Measurements from ENCODE around the gene ZNF407.

ZNF407 gene

GRCh38 chr18:74933930-74934329 lies 336.3 kb downstream of the ZNF407 start:
- POLR2A ChIA-PET = no interaction called here
- Histone ChIP-seq H3K4me3 (ENCODE audit: control insufficient read depth in 1 of 7, extremely low read depth in 1 of 7, insufficient read depth in 4 of 7, low read depth in 2 of 7, low read length in 6 of 7) (no peak overlapping the region), H3K36me3 (ENCODE audit: control insufficient read depth in 4 of 4, insufficient read depth in 4 of 4, low read length in 3 of 4) (peaks cover 0 to 2% (median 0%) of the 10 kb centered on the region in 4 experiments), H3K9me3 (ENCODE audit: control extremely low read depth in 1 of 5, control insufficient read depth in 4 of 5, insufficient read depth in 2 of 5, low read depth in 1 of 5, low read length in 4 of 5) (no peaks in the 10 kb centered on the region), H3K4me1 (ENCODE audit: control extremely low read depth in 1 of 4, control insufficient read depth in 4 of 4, insufficient read depth in 4 of 4, low read length in 3 of 4) (no peaks in the 10 kb centered on the region), H3K27me3 (replicated peaks in 2 of 5; ENCODE audit: control insufficient read depth in 4 of 5, insufficient read depth in 5 of 5, low read length in 4 of 5) (no peaks in the 10 kb centered on the region), H3K27ac (ENCODE audit: insufficient read depth in 1 of 2, low read depth in 1 of 2, low read length in 2 of 2, poor library complexity in 1 of 2, severe bottlenecking in 2 of 2) (no peak overlapping the region)
- DNase-seq = no peak
- 100% methylated on average over 2 of the region's 4 CpGs for WGBS (ENCODE audit: insufficient coverage)
- CTCF ChIA-PET = no interaction called here

DNA sequence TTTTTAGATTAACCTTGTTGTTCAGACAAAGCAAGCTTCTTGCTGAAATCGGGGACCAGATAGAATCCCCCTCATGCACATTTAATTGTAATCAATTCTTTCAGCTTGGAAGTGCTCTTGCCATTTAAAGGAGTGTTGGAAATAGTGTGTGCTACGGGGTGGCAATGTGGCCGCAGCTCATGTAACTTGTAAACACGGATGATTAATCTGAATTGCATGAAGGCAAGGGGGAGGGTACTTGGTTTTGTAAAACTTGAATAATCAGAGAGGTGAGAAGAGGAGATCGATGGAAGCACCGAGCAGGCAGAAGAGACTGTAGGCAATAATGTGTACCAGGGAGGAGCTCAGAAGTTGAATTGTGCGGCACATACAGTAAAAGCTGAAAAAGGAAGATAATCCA lies 337.8 kb downstream of the ZNF407 start:
- CTCF ChIA-PET = no interaction called here

GRCh38 chr18:74936343-74936742 lies 338.7 kb downstream of the ZNF407 start:
- Histone ChIP-seq H3K9me3 (ENCODE audit: control extremely low read depth in 1 of 5, control insufficient read depth in 4 of 5, insufficient read depth in 2 of 5, low read depth in 1 of 5, low read length in 4 of 5) (no peaks in the 10 kb centered on the region), H3K4me1 (ENCODE audit: control extremely low read depth in 1 of 4, control insufficient read depth in 4 of 4, insufficient read depth in 4 of 4, low read length in 3 of 4) (no peaks in the 10 kb centered on the region), H3K27me3 (replicated peaks in 2 of 5; ENCODE audit: control insufficient read depth in 4 of 5, insufficient read depth in 5 of 5, low read length in 4 of 5) (no peaks in the 10 kb centered on the region), H3K27ac (ENCODE audit: insufficient read depth in 1 of 2, low read depth in 1 of 2, low read length in 2 of 2, poor library complexity in 1 of 2, severe bottlenecking in 2 of 2) (no peak overlapping the region), H3K4me3 (ENCODE audit: control insufficient read depth in 1 of 7, extremely low read depth in 1 of 7, insufficient read depth in 4 of 7, low read depth in 2 of 7, low read length in 6 of 7) (no peak overlapping the region), H3K36me3 (ENCODE audit: control insufficient read depth in 4 of 4, insufficient read depth in 4 of 4, low read length in 3 of 4) (no peaks in the 10 kb centered on the region)
- no peak for DNase-seq
- 100% methylated on average over 2 of the region's 6 CpGs for WGBS (ENCODE audit: insufficient coverage)
- ChIA-PET POLR2A (interaction anchor here (0.7 kb wide), 1 partner anchor 18 kb away, joined by 3 read pairs; no protein-coding TSS in a partner anchor), CTCF (interaction anchor here (0.8 kb wide), 1 partner anchor 8 kb away, joined by 3 read pairs; no protein-coding TSS in a partner anchor)

More for the DNA sequence above, 337.8 kb downstream of the ZNF407 start:
- WGBS (ENCODE audit: insufficient coverage) = 95% methylated on average over 5 of the region's 7 CpGs
- H3K36me3 ChIP-seq (ENCODE audit: control insufficient read depth in 4 of 4, insufficient read depth in 4 of 4, low read length in 3 of 4) = no peaks in the 10 kb centered on the region
- DNase-seq = no peak
- H3K27me3 ChIP-seq (replicated peaks in 2 of 5; ENCODE audit: control insufficient read depth in 4 of 5, insufficient read depth in 5 of 5, low read length in 4 of 5) = no peaks in the 10 kb centered on the region
- no peaks in the 10 kb centered on the region for H3K9me3 ChIP-seq (ENCODE audit: control extremely low read depth in 1 of 5, control insufficient read depth in 4 of 5, insufficient read depth in 2 of 5, low read depth in 1 of 5, low read length in 4 of 5)
- no peaks in the 10 kb centered on the region for H3K4me1 ChIP-seq (ENCODE audit: control extremely low read depth in 1 of 4, control insufficient read depth in 4 of 4, insufficient read depth in 4 of 4, low read length in 3 of 4)
- no peak overlapping the region for H3K27ac ChIP-seq (ENCODE audit: insufficient read depth in 1 of 2, low read depth in 1 of 2, low read length in 2 of 2, poor library complexity in 1 of 2, severe bottlenecking in 2 of 2)
- POLR2A ChIA-PET = no interaction called here
- no peak overlapping the region for H3K4me3 ChIP-seq (ENCODE audit: control insufficient read depth in 1 of 7, extremely low read depth in 1 of 7, insufficient read depth in 4 of 7, low read depth in 2 of 7, low read length in 6 of 7)

GRCh38 chr18:74937291-74937690 lies 339.6 kb downstream of the ZNF407 start:
- ChIA-PET CTCF (no interaction called here), POLR2A (no interaction called here)
- Histone ChIP-seq H3K27ac (ENCODE audit: insufficient read depth in 1 of 2, low read depth in 1 of 2, low read length in 2 of 2, poor library complexity in 1 of 2, severe bottlenecking in 2 of 2) (no peak overlapping the region), H3K4me1 (ENCODE audit: control extremely low read depth in 1 of 4, control insufficient read depth in 4 of 4, insufficient read depth in 4 of 4, low read length in 3 of 4) (no peaks in the 10 kb centered on the region), H3K4me3 (ENCODE audit: control insufficient read depth in 1 of 7, extremely low read depth in 1 of 7, insufficient read depth in 4 of 7, low read depth in 2 of 7, low read length in 6 of 7) (no peak overlapping the region), H3K27me3 (replicated peaks in 2 of 5; ENCODE audit: control insufficient read depth in 4 of 5, insufficient read depth in 5 of 5, low read length in 4 of 5) (no peaks in the 10 kb centered on the region), H3K9me3 (ENCODE audit: control extremely low read depth in 1 of 5, control insufficient read depth in 4 of 5, insufficient read depth in 2 of 5, low read depth in 1 of 5, low read length in 4 of 5) (no peaks in the 10 kb centered on the region), H3K36me3 (ENCODE audit: control insufficient read depth in 4 of 4, insufficient read depth in 4 of 4, low read length in 3 of 4) (no peaks in the 10 kb centered on the region)
- no CpG with 5 or more reads among the region's 1 CpG for WGBS (ENCODE audit: insufficient coverage)
- peak in 2 of 3 donors; percentile 10 to 24 for DNase-seq

- H3K36me3 ChIP-seq (ENCODE audit: control insufficient read depth in 4 of 4, insufficient read depth in 4 of 4, low read length in 3 of 4) = no peaks in the 10 kb centered on the region
- POLR2A ChIA-PET = no interaction called here
- DNase-seq = no peak
- H3K4me3 ChIP-seq (ENCODE audit: control insufficient read depth in 1 of 7, extremely low read depth in 1 of 7, insufficient read depth in 4 of 7, low read depth in 2 of 7, low read length in 6 of 7) = no peak overlapping the region
- no peak overlapping the region for H3K27ac ChIP-seq (ENCODE audit: insufficient read depth in 1 of 2, low read depth in 1 of 2, low read length in 2 of 2, poor library complexity in 1 of 2, severe bottlenecking in 2 of 2)
- CTCF ChIA-PET = interaction anchor here (1.6 kb wide), 1 partner anchor 8 kb away, joined by 3 read pairs; no protein-coding TSS in a partner anchor
- H3K9me3 ChIP-seq (ENCODE audit: control extremely low read depth in 1 of 5, control insufficient read depth in 4 of 5, insufficient read depth in 2 of 5, low read depth in 1 of 5, low read length in 4 of 5) = no peaks in the 10 kb centered on the region
- WGBS (ENCODE audit: insufficient coverage) = 100% methylated on average over 4 of the region's 5 CpGs
- H3K27me3 ChIP-seq (replicated peaks in 2 of 5; ENCODE audit: control insufficient read depth in 4 of 5, insufficient read depth in 5 of 5, low read length in 4 of 5) = no peaks in the 10 kb centered on the region
- H3K4me1 ChIP-seq (ENCODE audit: control extremely low read depth in 1 of 4, control insufficient read depth in 4 of 4, insufficient read depth in 4 of 4, low read length in 3 of 4) = no peaks in the 10 kb centered on the region
Measured at GRCh38 chr18:74940856-74941255, 343.2 kb downstream of the ZNF407 start.

DNA sequence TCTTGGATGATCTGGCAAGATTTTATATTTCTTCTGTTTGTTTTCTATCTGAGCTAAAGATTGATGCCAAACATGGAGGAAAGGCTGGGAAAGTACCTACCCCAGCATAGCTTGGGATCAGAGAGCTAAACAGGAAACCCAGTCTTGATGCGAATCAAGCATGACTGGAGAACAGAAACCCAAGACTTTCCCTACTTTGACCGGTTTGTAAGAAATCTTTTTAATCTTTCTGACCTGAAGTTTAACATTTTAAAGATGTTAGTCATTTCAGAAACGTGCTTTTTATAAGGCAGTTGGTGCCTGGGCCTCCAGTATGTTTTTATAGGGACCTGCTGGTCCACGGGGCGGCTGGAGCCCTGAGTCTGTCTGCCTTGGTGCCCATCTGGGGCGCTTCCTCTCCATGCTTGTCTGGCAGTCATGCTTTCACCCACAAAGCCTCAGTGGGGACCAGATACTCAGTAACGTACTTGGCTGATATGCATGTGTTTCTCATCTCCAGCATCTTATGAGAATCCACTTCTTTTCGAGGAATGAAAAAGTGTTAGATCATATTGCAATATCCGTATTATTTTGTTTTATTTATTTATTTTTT lies 344.7 kb downstream of the ZNF407 start:
- no peak overlapping the region for H3K4me3 ChIP-seq (ENCODE audit: control insufficient read depth in 1 of 7, extremely low read depth in 1 of 7, insufficient read depth in 4 of 7, low read depth in 2 of 7, low read length in 6 of 7)
- 94% methylated on average over 7 of the region's 9 CpGs for WGBS (ENCODE audit: insufficient coverage)
- CTCF ChIA-PET = no interaction called here
- no peak overlapping the region for H3K27ac ChIP-seq (ENCODE audit: insufficient read depth in 1 of 2, low read depth in 1 of 2, low read length in 2 of 2, poor library complexity in 1 of 2, severe bottlenecking in 2 of 2)
- H3K27me3 ChIP-seq (replicated peaks in 2 of 5; ENCODE audit: control insufficient read depth in 4 of 5, insufficient read depth in 5 of 5, low read length in 4 of 5) = no peaks in the 10 kb centered on the region
- H3K4me1 ChIP-seq (ENCODE audit: control extremely low read depth in 1 of 4, control insufficient read depth in 4 of 4, insufficient read depth in 4 of 4, low read length in 3 of 4) = no peaks in the 10 kb centered on the region
- H3K36me3 ChIP-seq (ENCODE audit: control insufficient read depth in 4 of 4, insufficient read depth in 4 of 4, low read length in 3 of 4) = no peaks in the 10 kb centered on the region
- POLR2A ChIA-PET = no interaction called here
- H3K9me3 ChIP-seq (ENCODE audit: control extremely low read depth in 1 of 5, control insufficient read depth in 4 of 5, insufficient read depth in 2 of 5, low read depth in 1 of 5, low read length in 4 of 5) = no peaks in the 10 kb centered on the region
- DNase-seq = no peak

- POLR2A ChIA-PET = interaction anchor here (0.7 kb wide), 1 partner anchor 14 kb away, joined by 3 read pairs; no protein-coding TSS in a partner anchor
- no peak for DNase-seq
Measured at GRCh38 chr18:74944676-74945075, 347.0 kb downstream of the ZNF407 start.

More at GRCh38 chr18:74944676-74945075, 347.0 kb downstream of the ZNF407 start:
- CTCF ChIA-PET = interaction anchor here (0.7 to 1.1 kb wide), 2 partner anchors 9 to 50 kb away, joined by 3 read pairs; no protein-coding TSS in a partner anchor
- H3K9me3 ChIP-seq (ENCODE audit: control extremely low read depth in 1 of 5, control insufficient read depth in 4 of 5, insufficient read depth in 2 of 5, low read depth in 1 of 5, low read length in 4 of 5) = no peaks in the 10 kb centered on the region
- H3K27ac ChIP-seq (ENCODE audit: insufficient read depth in 1 of 2, low read depth in 1 of 2, low read length in 2 of 2, poor library complexity in 1 of 2, severe bottlenecking in 2 of 2) = no peak overlapping the region
- H3K36me3 ChIP-seq (ENCODE audit: control insufficient read depth in 4 of 4, insufficient read depth in 4 of 4, low read length in 3 of 4) = no peaks in the 10 kb centered on the region
- WGBS (ENCODE audit: insufficient coverage) = 93% methylated on average over 3 of the region's 5 CpGs
- H3K4me1 ChIP-seq (ENCODE audit: control extremely low read depth in 1 of 4, control insufficient read depth in 4 of 4, insufficient read depth in 4 of 4, low read length in 3 of 4) = no peaks in the 10 kb centered on the region
- H3K27me3 ChIP-seq (replicated peaks in 2 of 5; ENCODE audit: control insufficient read depth in 4 of 5, insufficient read depth in 5 of 5, low read length in 4 of 5) = no peaks in the 10 kb centered on the region
- H3K4me3 ChIP-seq (ENCODE audit: control insufficient read depth in 1 of 7, extremely low read depth in 1 of 7, insufficient read depth in 4 of 7, low read depth in 2 of 7, low read length in 6 of 7) = no peak overlapping the region
